ENCODE results near the gene NKAIN4.

Gene NKAIN4

GRCh38 chr20:63284544-63284949 lies 30.3 kb upstream of the NKAIN4 start:
- Histone ChIP-seq H3K27ac (ENCODE audit: low read length) (no peak overlapping the region), H3K9ac (ENCODE audit: low read length) (no peak overlapping the region), H3K9me3 (replicated peaks; ENCODE audit: insufficient read depth, low read length) (no peaks in the 10 kb centered on the region), H3F3A (ENCODE audit: insufficient read depth, low read length) (no peaks in the 10 kb centered on the region), H3K79me2 (ENCODE audit: low read length) (no peaks in the 10 kb centered on the region), H3K4me3 (ENCODE audit: low read length) (no peak overlapping the region), H2AFZ (ENCODE audit: low read length) (no peak overlapping the region), H3K9me2 (replicated peaks; ENCODE audit: insufficient read depth, low read length) (no peaks in the 10 kb centered on the region), H3K27me3 (replicated peaks; ENCODE audit: insufficient read depth, low read length) (no peaks in the 10 kb centered on the region), H3K4me2 (ENCODE audit: low read depth, low read length) (no peak overlapping the region), H3K36me3 (replicated peaks; ENCODE audit: insufficient read depth, low read length) (no peaks in the 10 kb centered on the region), H4K20me1 (ENCODE audit: insufficient read depth, low read length) (no peaks in the 10 kb centered on the region), H3K4me1 (ENCODE audit: low read length) (no peaks in the 10 kb centered on the region)
- TF ChIP-seq, protein P1, sequence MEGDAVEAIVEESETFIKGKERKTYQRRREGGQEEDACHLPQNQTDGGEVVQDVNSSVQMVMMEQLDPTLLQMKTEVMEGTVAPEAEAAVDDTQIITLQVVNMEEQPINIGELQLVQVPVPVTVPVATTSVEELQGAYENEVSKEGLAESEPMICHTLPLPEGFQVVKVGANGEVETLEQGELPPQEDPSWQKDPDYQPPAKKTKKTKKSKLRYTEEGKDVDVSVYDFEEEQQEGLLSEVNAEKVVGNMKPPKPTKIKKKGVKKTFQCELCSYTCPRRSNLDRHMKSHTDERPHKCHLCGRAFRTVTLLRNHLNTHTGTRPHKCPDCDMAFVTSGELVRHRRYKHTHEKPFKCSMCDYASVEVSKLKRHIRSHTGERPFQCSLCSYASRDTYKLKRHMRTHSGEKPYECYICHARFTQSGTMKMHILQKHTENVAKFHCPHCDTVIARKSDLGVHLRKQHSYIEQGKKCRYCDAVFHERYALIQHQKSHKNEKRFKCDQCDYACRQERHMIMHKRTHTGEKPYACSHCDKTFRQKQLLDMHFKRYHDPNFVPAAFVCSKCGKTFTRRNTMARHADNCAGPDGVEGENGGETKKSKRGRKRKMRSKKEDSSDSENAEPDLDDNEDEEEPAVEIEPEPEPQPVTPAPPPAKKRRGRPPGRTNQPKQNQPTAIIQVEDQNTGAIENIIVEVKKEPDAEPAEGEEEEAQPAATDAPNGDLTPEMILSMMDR (IDR thresholded peaks at IDR 0.05; ENCODE audit: low read length): no peak
- no peak for TF ChIP-seq EZH2 (optimal IDR thresholded peaks at IDR 0.05; ENCODE audit: low read depth, low read length)
- no peak for TF ChIP-seq EZH2phosphoT487 (IDR thresholded peaks at IDR 0.05; ENCODE audit: low read length)
- no peak for DNase-seq

- H3K9me2 ChIP-seq (replicated peaks; ENCODE audit: insufficient read depth, low read length): no peaks in the 10 kb centered on the region
- no peaks in the 10 kb centered on the region for H3K4me1 ChIP-seq (ENCODE audit: low read length)
- no peaks in the 10 kb centered on the region for H3F3A ChIP-seq (ENCODE audit: insufficient read depth, low read length)
- H2AFZ ChIP-seq (ENCODE audit: low read length): no peak overlapping the region
- no peak for DNase-seq
- H3K9ac ChIP-seq (ENCODE audit: low read length): no peak overlapping the region
- H3K4me2 ChIP-seq (ENCODE audit: low read depth, low read length): no peak overlapping the region
- no peak overlapping the region for H3K4me3 ChIP-seq (ENCODE audit: low read length)
- H3K27me3 ChIP-seq (replicated peaks; ENCODE audit: insufficient read depth, low read length): no peaks in the 10 kb centered on the region
- H3K36me3 ChIP-seq (replicated peaks; ENCODE audit: insufficient read depth, low read length): no peaks in the 10 kb centered on the region
- no peaks in the 10 kb centered on the region for H3K9me3 ChIP-seq (replicated peaks; ENCODE audit: insufficient read depth, low read length)
- no peaks in the 10 kb centered on the region for H4K20me1 ChIP-seq (ENCODE audit: insufficient read depth, low read length)
- H3K79me2 ChIP-seq (ENCODE audit: low read length): no peaks in the 10 kb centered on the region
- TF ChIP-seq EZH2 (optimal IDR thresholded peaks at IDR 0.05; ENCODE audit: low read depth, low read length) (no peak), EZH2phosphoT487 (IDR thresholded peaks at IDR 0.05; ENCODE audit: low read length) (no peak)
- TF ChIP-seq, protein P1 (IDR thresholded peaks at IDR 0.05; ENCODE audit: low read length): no peak
- H3K27ac ChIP-seq (ENCODE audit: low read length): no peak overlapping the region
Measured at GRCh38 chr20:63284083-63284440, 29.8 kb upstream of the NKAIN4 start.

- no peak overlapping the region for H2AFZ ChIP-seq (ENCODE audit: low read length)
- H3K9me2 ChIP-seq (replicated peaks; ENCODE audit: insufficient read depth, low read length): no peaks in the 10 kb centered on the region
- H3K79me2 ChIP-seq (ENCODE audit: low read length): no peaks in the 10 kb centered on the region
- no peaks in the 10 kb centered on the region for H3K27me3 ChIP-seq (replicated peaks; ENCODE audit: insufficient read depth, low read length)
- no peaks in the 10 kb centered on the region for H3F3A ChIP-seq (ENCODE audit: insufficient read depth, low read length)
- H3K4me1 ChIP-seq (ENCODE audit: low read length): no peaks in the 10 kb centered on the region
- H3K9me3 ChIP-seq (replicated peaks; ENCODE audit: insufficient read depth, low read length): no peaks in the 10 kb centered on the region
- no peak overlapping the region for H3K4me3 ChIP-seq (ENCODE audit: low read length)
- no peak for DNase-seq
- H3K27ac ChIP-seq (ENCODE audit: low read length): no peak overlapping the region
- TF ChIP-seq, protein P1 (IDR thresholded peaks at IDR 0.05; ENCODE audit: low read length): no peak
- no peak for TF ChIP-seq EZH2 (optimal IDR thresholded peaks at IDR 0.05; ENCODE audit: low read depth, low read length)
- TF ChIP-seq EZH2phosphoT487 (IDR thresholded peaks at IDR 0.05; ENCODE audit: low read length): no peak
- H3K4me2 ChIP-seq (ENCODE audit: low read depth, low read length): no peak overlapping the region
- H4K20me1 ChIP-seq (ENCODE audit: insufficient read depth, low read length): no peaks in the 10 kb centered on the region
- no peak overlapping the region for H3K9ac ChIP-seq (ENCODE audit: low read length)
- H3K36me3 ChIP-seq (replicated peaks; ENCODE audit: insufficient read depth, low read length): no peaks in the 10 kb centered on the region
Measured at GRCh38 chr20:63283397-63284082, 29.3 kb upstream of the NKAIN4 start.
